Gastroesophageal sphincter (tissue), 4 donors: ENCODE measurements around the gene CELF2. TPM values are rescaled to one million over a fixed set of nuclear protein-coding genes. Genes with fewer than 3 reads are reported as not detected.

Experiments
- ATAC-seq: fragments of 150-250 bp; one replicate; pipeline ENCODE4 v1.9.1; 2016; ENCODE audit warnings: mild to moderate bottlenecking, moderate library complexity
- H3K27ac ChIP-seq, 4 donors: fragments of 200-600 bp; sonication (generic) in 3 of 4; 1 replicate in 3 of 4; 2 replicates in 1 of 4; pipeline ENCODE4 v1.5.1; 2016 to 2019
- H3K27me3 ChIP-seq: fragments of 200-600 bp; sonication (generic); one replicate; pipeline ENCODE4 v1.5.1; 2019
- H3K36me3 ChIP-seq, 2 donors: fragments of 200-600 bp; sonication (generic); one replicate each; pipeline ENCODE4 v1.5.1; 2019; ENCODE audit warnings: control low read depth in 1 of 2
- H3K4me1 ChIP-seq, 3 donors: fragments of 200-600 bp; sonication (generic); 1 replicate in 2 of 3; 2 replicates in 1 of 3; pipeline ENCODE4 v1.5.1; 2016 to 2019; ENCODE audit warnings: control low read depth in 2 of 3
- H3K4me3 ChIP-seq, 2 donors: fragments of 200-600 bp; sonication (generic); one replicate each; pipeline ENCODE4 v1.5.1; 2019; ENCODE audit warnings: mild to moderate bottlenecking in 1 of 2, moderate library complexity in 1 of 2
- H3K9me3 ChIP-seq, 3 donors: fragments of 200-600 bp; sonication (generic); one replicate each; pipeline ENCODE4 v1.5.1; 2017 to 2019; ENCODE audit warnings: control low read depth in 2 of 3
- CTCF ChIP-seq, 4 experiments: fragments of 200-600 bp in 2 of 4; fragments of 450-650 bp in 2 of 4; sonication (generic) in 1 of 4; IDR thresholded peaks; one replicate each; pipeline ENCODE4 v1.5.1; 2017 to 2019; ENCODE audit warnings: antibody characterized with exemption in 4 of 4, mild to moderate bottlenecking in 2 of 4, moderate library complexity in 2 of 4
- EP300 ChIP-seq: sonication (generic); formaldehyde crosslinking; IDR thresholded peaks from one replicate; pipeline ENCODE4 v1.6.1; 2017; ENCODE audit warnings: antibody characterized with exemption, mild to moderate bottlenecking
- POLR2A ChIP-seq, 2 donors: fragments of 450-650 bp; IDR thresholded peaks; one replicate each; pipeline ENCODE4 v1.6.1; 2017; ENCODE audit warnings: antibody characterized with exemption in 2 of 2, mild to moderate bottlenecking in 2 of 2, moderate library complexity in 1 of 2
- POLR2AphosphoS5 ChIP-seq: sonication (generic); formaldehyde crosslinking; IDR thresholded peaks from one replicate; pipeline ENCODE4 v1.6.1; 2017; ENCODE audit warnings: antibody characterized with exemption
- WGBS, 2 donors: methylation state at CpG; one replicate each; pipeline ENCODE4 v1.1.5; 2018; ENCODE audit warnings: low coverage in 1 of 2; 5-methylcytosine and 5-hydroxymethylcytosine counted together
- total RNA-seq, 4 donors: library from RNA; depleted of rRNA; stranded (reverse); fragments of >200 nt; gene quantifications; one replicate each; pipeline ENCODE4 v1.1.0, GENCODE V29; 2016

CELF2 gene
- total RNA-seq, 4 donors from 2014 or later = 82.4 to 122 (median 110) TPM

- 84 to 91% methylated on average over 7 of the region's 13 CpGs for WGBS, 2 donors
- H3K27ac ChIP-seq = no peak overlapping the region
- no peak for ATAC-seq
- peaks cover 0 to 20% of the 10 kb centered on the region in 2 donors for H3K36me3 ChIP-seq
- H3K4me1 ChIP-seq = peaks cover 0 to 61% (median 4%) of the 10 kb centered on the region in 3 donors
- H3K27me3 ChIP-seq = no peaks in the 10 kb centered on the region
- TF ChIP-seq EP300 (no peak), POLR2A (IDR thresholded peaks at IDR 0.05) (no peak), CTCF (IDR thresholded peaks at IDR 0.05) (no peak), POLR2AphosphoS5 (no peak)
- no peak overlapping the region for H3K4me3 ChIP-seq
- H3K9me3 ChIP-seq = no peaks in the 10 kb centered on the region
Observed at GRCh38 chr10:11208908-11209829, 191.5 kb downstream of the CELF2 start.

- no peak overlapping the region for H3K27ac ChIP-seq
- TF ChIP-seq POLR2A (IDR thresholded peaks at IDR 0.05) = no peak
- TF ChIP-seq EP300 = no peak
- TF ChIP-seq CTCF (IDR thresholded peaks at IDR 0.05) = no peak
- no peak for TF ChIP-seq POLR2AphosphoS5
- H3K27me3 ChIP-seq = no peaks in the 10 kb centered on the region
- peaks cover 0 to 13% of the 10 kb centered on the region in 2 donors for H3K36me3 ChIP-seq
- ATAC-seq = no peak
- 43 to 58% methylated on average over 4 to 6 of the region's 6 CpGs for WGBS, 2 donors
- H3K4me1 ChIP-seq = peaks cover 0 to 67% (median 4%) of the 10 kb centered on the region in 3 donors
- H3K9me3 ChIP-seq = no peaks in the 10 kb centered on the region
- no peak overlapping the region for H3K4me3 ChIP-seq
Observed at GRCh38 chr10:11209830-11210181, 192.1 kb downstream of the CELF2 start.

GRCh38 chr10:11210211-11210922, 192.7 kb downstream of the CELF2 start:
- Histone ChIP-seq H3K27ac (no peak overlapping the region), H3K27me3 (no peaks in the 10 kb centered on the region), H3K9me3 (no peaks in the 10 kb centered on the region), H3K4me3 (no peak overlapping the region), H3K4me1 (peaks cover 0 to 73% (median 4%) of the 10 kb centered on the region in 3 donors), H3K36me3 (peaks cover 0 to 9% of the 10 kb centered on the region in 2 donors)
- 65 to 73% methylated on average over 6 to 9 of the region's 13 CpGs for WGBS, 2 donors
- ATAC-seq = no peak
- no peak for TF ChIP-seq POLR2A (IDR thresholded peaks at IDR 0.05)
- no peak for TF ChIP-seq CTCF (IDR thresholded peaks at IDR 0.05)
- TF ChIP-seq POLR2AphosphoS5 = no peak
- no peak for TF ChIP-seq EP300

GRCh38 chr10:11212288-11213085, 194.8 kb downstream of the CELF2 start:
- no peak overlapping the region for H3K4me3 ChIP-seq
- no peak for ATAC-seq
- TF ChIP-seq POLR2AphosphoS5 (no peak), POLR2A (IDR thresholded peaks at IDR 0.05) (no peak), EP300 (no peak), CTCF (IDR thresholded peaks at IDR 0.05) (no peak)

More at GRCh38 chr10:11212288-11213085, 194.8 kb downstream of the CELF2 start:
- no peaks in the 10 kb centered on the region for H3K27me3 ChIP-seq
- H3K9me3 ChIP-seq = no peaks in the 10 kb centered on the region
- H3K4me1 ChIP-seq = peaks cover 0 to 79% (median 7%) of the 10 kb centered on the region in 3 donors
- H3K27ac ChIP-seq = no peak overlapping the region
- H3K36me3 ChIP-seq = peaks cover 0 to 12% of the 10 kb centered on the region in 2 donors
- WGBS, 2 donors = 75 to 83% methylated on average over 2 to 4 of the region's 7 CpGs
